Measurements from ENCODE around the gene CHST15. TPM values are rescaled to one million over a fixed set of nuclear protein-coding genes. Genes with fewer than 3 reads are reported as not detected.

Gene CHST15
- total and polyA plus RNA-seq, 9 donors, result 35.9 to 93.0 (median 52.5) TPM

- Histone ChIP-seq H3K4me1 (ENCODE audit: insufficient read depth) (peaks cover 6% of the 10 kb centered on the region), H3K36me3 (no peaks in the 10 kb centered on the region), H3K27ac (no peak overlapping the region), H3K27me3 (no peaks in the 10 kb centered on the region), H3K9me3 (no peaks in the 10 kb centered on the region), H3K4me3 (no peak overlapping the region)
- TF ChIP-seq POLR2A (IDR thresholded peaks at IDR 0.05) (no peak), EP300 (IDR thresholded peaks at IDR 0.05) (no peak), CTCF (IDR thresholded peaks at IDR 0.05) (no peak)
- intact Hi-C loops (cut with DNase I), result loop anchor here in 3 of 4 donors (10.0 kb wide), 3 partner anchors 103 to 273 kb away; partner anchors contain the start of gene CHST15 (in 1 of the 3)
- WGBS, 3 donors, result 7 to 26% (median 15%) methylated on average over 75 to 92 of the region's 92 CpGs
- peak in 1 of 5 donors; percentile 45 for DNase-seq
Measured at GRCh38 chr10:123991611-123992570, 101.5 kb downstream of the CHST15 start.

- Histone ChIP-seq H3K27me3 (no peaks in the 10 kb centered on the region), H3K27ac (no peak overlapping the region), H3K9me3 (no peaks in the 10 kb centered on the region), H3K4me1 (ENCODE audit: insufficient read depth) (peaks cover 5% of the 10 kb centered on the region), H3K4me3 (no peak overlapping the region), H3K36me3 (no peaks in the 10 kb centered on the region)
- 84 to 89% (median 85%) methylated on average over 10 of the region's 10 CpGs for WGBS, 3 donors
- no peak for DNase-seq
- intact Hi-C loops (cut with DNase I), result loop anchor here in 3 of 4 donors (10.0 kb wide), 3 partner anchors 104 to 274 kb away; partner anchors contain the start of gene CHST15 (in 1 of the 3)
- TF ChIP-seq CTCF (IDR thresholded peaks at IDR 0.05) (no peak), EP300 (IDR thresholded peaks at IDR 0.05) (no peak), POLR2A (IDR thresholded peaks at IDR 0.05) (no peak)
Measured at GRCh38 chr10:123990889-123991288, 102.5 kb downstream of the CHST15 start.

GRCh38 chr10:123988694-123989093 is 104.7 kb downstream of the CHST15 start:
- Histone ChIP-seq H3K4me3 (no peak overlapping the region), H3K36me3 (no peaks in the 10 kb centered on the region), H3K9me3 (no peaks in the 10 kb centered on the region), H3K27ac (no peak overlapping the region), H3K4me1 (ENCODE audit: insufficient read depth) (peaks cover 1% of the 10 kb centered on the region), H3K27me3 (no peaks in the 10 kb centered on the region)
- DNase-seq, result no peak
- intact Hi-C loops (cut with DNase I), result no loop called here
- TF ChIP-seq POLR2A (IDR thresholded peaks at IDR 0.05), result no peak
- no peak for TF ChIP-seq CTCF (IDR thresholded peaks at IDR 0.05)
- no peak for TF ChIP-seq EP300 (IDR thresholded peaks at IDR 0.05)
- 70 to 81% (median 76%) methylated on average over 2 of the region's 2 CpGs for WGBS, 3 donors

GRCh38 chr10:123986736-123987135 is 106.7 kb downstream of the CHST15 start:
- Histone ChIP-seq H3K4me1 (ENCODE audit: insufficient read depth) (no peaks in the 10 kb centered on the region), H3K4me3 (no peak overlapping the region), H3K36me3 (no peaks in the 10 kb centered on the region), H3K9me3 (no peaks in the 10 kb centered on the region), H3K27ac (no peak overlapping the region), H3K27me3 (no peaks in the 10 kb centered on the region)
- 0 to 8% (median 4%) methylated on average over 1 of the region's 1 CpG for WGBS, 3 donors
- intact Hi-C loops (cut with DNase I), result no loop called here
- TF ChIP-seq EP300 (IDR thresholded peaks at IDR 0.05), result no peak
- no peak for TF ChIP-seq POLR2A (IDR thresholded peaks at IDR 0.05)
- TF ChIP-seq CTCF (IDR thresholded peaks at IDR 0.05), result no peak
- DNase-seq, result no peak

All from ovary (tissue), 9 donors.